H9 (cell line): ENCODE results near the gene STAB2. TPM values are rescaled to one million over a fixed set of nuclear protein-coding genes. Genes with fewer than 3 reads are reported as not detected.

Experiments used
- DNase-seq: peaks from one replicate; pipeline ENCODE4 v3.0.0-alpha.2; 2017
- H2AFZ ChIP-seq: one replicate; pipeline ENCODE4 v1.6.1; 2013; ENCODE audit warnings: mild to moderate bottlenecking, low read length, control low read depth, moderate library complexity
- H2AK5ac ChIP-seq: 2 replicates; pipeline ENCODE4 v1.6.1; 2013; ENCODE audit warnings: low read length, control low read depth, mixed read lengths; ENCODE audit not compliant: insufficient read length
- H2BK120ac ChIP-seq: one replicate; pipeline ENCODE4 v1.6.1; 2013; ENCODE audit warnings: low read depth, mild to moderate bottlenecking, low read length, control low read depth, inconsistent platforms; ENCODE audit not compliant: poor library complexity, severe bottlenecking
- H2BK12ac ChIP-seq: 2 replicates; pipeline ENCODE4 v1.6.1; 2013; ENCODE audit warnings: low read length, control low read depth, mixed read lengths, low read depth; ENCODE audit not compliant: insufficient read length
- H2BK15ac ChIP-seq: 2 replicates; pipeline ENCODE4 v1.6.1; 2013; ENCODE audit warnings: low read depth, low read length, control low read depth
- H2BK20ac ChIP-seq: one replicate; pipeline ENCODE4 v1.6.1; 2013; ENCODE audit warnings: low read depth, mild to moderate bottlenecking, low read length, control low read depth, inconsistent platforms; ENCODE audit not compliant: poor library complexity, severe bottlenecking
- H2BK5ac ChIP-seq: 2 replicates; pipeline ENCODE4 v1.6.1; 2013; ENCODE audit warnings: low read length, control low read depth, mixed read lengths; ENCODE audit not compliant: insufficient read length
- H3K14ac ChIP-seq: 2 replicates; pipeline ENCODE4 v1.6.1; 2013; ENCODE audit warnings: low read length, control low read depth; ENCODE audit not compliant: insufficient read depth
- H3K18ac ChIP-seq: 2 replicates; pipeline ENCODE4 v1.6.1; 2013; ENCODE audit warnings: low read depth, mild to moderate bottlenecking, mixed read lengths, low read length, control low read depth; ENCODE audit not compliant: insufficient read length
- H3K23ac ChIP-seq: 2 replicates; pipeline ENCODE4 v1.6.1; 2013; ENCODE audit warnings: low read length, control low read depth, mixed read lengths, low read depth; ENCODE audit not compliant: insufficient read length
- H3K23me2 ChIP-seq: 2 replicates; pipeline ENCODE4 v1.6.1; 2013; ENCODE audit warnings: low read depth, mild to moderate bottlenecking, mixed read lengths, low read length, control low read depth; ENCODE audit not compliant: insufficient read length, poor library complexity, severe bottlenecking
- H3K27ac ChIP-seq: 2 replicates; pipeline ENCODE4 v1.5.1; 2013; ENCODE audit warnings: low read length, control low read depth, mixed read lengths, low read depth; ENCODE audit not compliant: insufficient read length
- H3K27me3 ChIP-seq: 2 replicates; pipeline ENCODE4 v1.6.1; 2013; ENCODE audit warnings: low read length, control low read depth, inconsistent platforms; ENCODE audit not compliant: insufficient read depth
- H3K4ac ChIP-seq: 2 replicates; pipeline ENCODE4 v1.6.1; 2013; ENCODE audit warnings: low read depth, mild to moderate bottlenecking, control low read depth, inconsistent platforms, low read length, moderate library complexity
- H3K4me1 ChIP-seq: 2 replicates; pipeline ENCODE4 v1.6.1; 2013; ENCODE audit warnings: low read length, control low read depth, inconsistent platforms; ENCODE audit not compliant: insufficient read depth
- H3K4me2 ChIP-seq: 2 replicates; pipeline ENCODE4 v1.6.1; 2013; ENCODE audit warnings: low read length, control low read depth, mixed read lengths; ENCODE audit not compliant: insufficient read length, insufficient read depth
- H3K56ac ChIP-seq: 2 replicates; pipeline ENCODE4 v1.6.1; 2013; ENCODE audit warnings: low read depth, mild to moderate bottlenecking, mixed read lengths, low read length, control low read depth; ENCODE audit not compliant: insufficient read length
- H3K79me1 ChIP-seq: 2 replicates; pipeline ENCODE4 v1.6.1; 2013; ENCODE audit warnings: low read depth, mild to moderate bottlenecking, moderate library complexity, low read length, control low read depth, inconsistent platforms; ENCODE audit not compliant: insufficient read depth, poor library complexity, severe bottlenecking
- H3K79me2 ChIP-seq: 2 replicates; pipeline ENCODE4 v1.6.1; 2013; ENCODE audit warnings: low read length, control low read depth, inconsistent platforms; ENCODE audit not compliant: insufficient read depth
- H3K9ac ChIP-seq: 2 replicates; pipeline ENCODE4 v1.6.1; 2013; ENCODE audit warnings: low read length, control low read depth, mixed read lengths; ENCODE audit not compliant: insufficient read length; ENCODE audit errors: extremely low read depth
- H3K9me3 ChIP-seq: one replicate; pipeline ENCODE4 v1.6.1; 2013; ENCODE audit warnings: low read depth, low read length, inconsistent platforms; ENCODE audit not compliant: control insufficient read depth
- H3T11ph ChIP-seq: one replicate; pipeline ENCODE4 v1.6.1; 2013; ENCODE audit warnings: mild to moderate bottlenecking, low read length, control low read depth, inconsistent platforms
- H4K20me1 ChIP-seq: one replicate; pipeline ENCODE4 v1.6.1; 2013; ENCODE audit not compliant: control insufficient read depth, insufficient read length, insufficient read depth
- H4K5ac ChIP-seq: 2 replicates; pipeline ENCODE4 v1.6.1; 2013; ENCODE audit warnings: low read depth, mild to moderate bottlenecking, mixed read lengths, low read length, control low read depth; ENCODE audit not compliant: insufficient read length
- H4K8ac ChIP-seq: replicated peaks from 2 replicates; pipeline ENCODE4 v1.6.1; 2013; ENCODE audit warnings: low read length, control low read depth, mixed read lengths, low read depth; ENCODE audit not compliant: insufficient read length
- H4K91ac ChIP-seq: 2 replicates; pipeline ENCODE4 v1.6.1; 2013; ENCODE audit warnings: low read depth, mild to moderate bottlenecking, moderate library complexity, mixed read lengths, low read length, control low read depth; ENCODE audit not compliant: insufficient read length
- H3K27ac Mint-ChIP-seq, 3 experiments: 2 replicates in 2 of 3; 3 replicates in 1 of 3; pipeline ENCODE4 v1.8.0; 2020 to 2021; ENCODE audit warnings: mixed read lengths in 3 of 3, mild to moderate bottlenecking in 1 of 3, moderate library complexity in 1 of 3
- H3K27me3 Mint-ChIP-seq: 2 replicates; pipeline ENCODE4 v1.8.0; 2021; ENCODE audit warnings: low read depth, mild to moderate bottlenecking, moderate library complexity, mixed read lengths
- H3K36me3 Mint-ChIP-seq, 3 experiments: 2 replicates in 2 of 3; 3 replicates in 1 of 3; pipeline ENCODE4 v1.8.0; 2020 to 2021; ENCODE audit warnings: low read depth in 3 of 3, mixed read lengths in 3 of 3; ENCODE audit not compliant: insufficient read depth in 1 of 3
- H3K4me1 Mint-ChIP-seq, 2 experiments: 2 replicates each; pipeline ENCODE4 v1.8.0; 2020; ENCODE audit warnings: mixed read lengths in 2 of 2
- H3K4me3 Mint-ChIP-seq, 2 experiments: 2 replicates in 1 of 2; 3 replicates in 1 of 2; pipeline ENCODE4 v1.8.0; 2020 to 2021; ENCODE audit warnings: mild to moderate bottlenecking in 2 of 2, mixed read lengths in 2 of 2, moderate library complexity in 1 of 2
- H3K9me3 Mint-ChIP-seq, 2 experiments: 2 replicates in 1 of 2; 3 replicates in 1 of 2; pipeline ENCODE4 v1.8.0; 2020; ENCODE audit warnings: mild to moderate bottlenecking in 2 of 2, mixed read lengths in 2 of 2, moderate library complexity in 1 of 2
- WGBS: extraction: QIAGEN DNeasy Blood & Tissue Kit; methylation state at CpG from one replicate; pipeline ENCODE4 v1.1.7; 2013; ENCODE audit warnings: missing lambda C conversion rate, low lambda C conversion rate, mixed read lengths; ENCODE audit not compliant: insufficient read length; ENCODE audit errors: extremely low coverage; 5-methylcytosine and 5-hydroxymethylcytosine counted together
- total RNA-seq: library from RNA; stranded (reverse); gene quantifications from 2 replicates; pipeline ENCODE4 v1.2.1, GENCODE V29; 2021
- TF ChIP-seq, protein P1 (sequence below): fragments of 200-600 bp; sonication (generic); conservative IDR thresholded peaks from 3 replicates; pipeline ENCODE4 v1.8.0; 2021; ENCODE audit warnings: antibody characterized with exemption, mild to moderate bottlenecking

Gene STAB2
- total RNA-seq, 1 experiment from 2014 or later: 0.02 TPM

DNA sequence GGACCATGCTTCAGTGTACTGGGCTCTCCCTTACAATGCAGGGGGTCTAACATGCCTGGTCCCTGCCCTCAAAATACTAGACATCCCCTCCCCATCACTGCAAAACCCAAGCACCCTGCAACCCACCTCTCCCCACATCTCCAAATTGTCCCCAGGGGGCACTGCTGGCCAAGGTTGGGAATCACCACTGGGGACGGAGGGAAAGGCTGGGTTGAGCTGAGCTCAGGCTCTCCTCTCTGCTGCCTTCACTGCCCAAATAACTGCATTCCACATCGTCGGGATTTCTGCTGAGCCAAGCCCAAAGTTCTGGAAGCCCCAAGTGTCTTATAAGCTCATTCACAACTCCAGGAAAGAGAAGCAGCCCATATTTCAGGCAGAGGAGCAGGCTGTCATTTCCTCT, 184.4 kb downstream of the STAB2 start:
- H3K18ac ChIP-seq: no peak overlapping the region
- no peak overlapping the region for H4K91ac ChIP-seq
- no peaks in the 10 kb centered on the region for H3K27me3 ChIP-seq
- H4K8ac ChIP-seq: no peak overlapping the region
- Mint-ChIP-seq H3K27me3 (no peaks in the 10 kb centered on the region), H3K4me1 (peaks cover 18% of the 10 kb centered on the region in 2 experiments), H3K36me3 (peaks cover 13 to 24% (median 15%) of the 10 kb centered on the region in 3 experiments; a peak in 6 of 7 replicates), H3K9me3 (no peaks in the 10 kb centered on the region), H3K27ac (peak overlapping the region in 1 of 3 experiments; percentile 30; a peak in 1 of 7 replicates), H3K4me3 (no peak overlapping the region)
- no peak overlapping the region for H3K4me2 ChIP-seq
- H4K20me1 ChIP-seq: no peaks in the 10 kb centered on the region
- H3K4ac ChIP-seq: no peak overlapping the region
- no peak overlapping the region for H4K5ac ChIP-seq
- H2BK20ac ChIP-seq: no peak overlapping the region
- H3K9me3 ChIP-seq: no peaks in the 10 kb centered on the region
- DNase-seq: peak; percentile 81
- H3K14ac ChIP-seq: no peak overlapping the region
- no peak overlapping the region for H3K23ac ChIP-seq
- no peaks in the 10 kb centered on the region for H3K79me2 ChIP-seq
- no peak overlapping the region for H3K9ac ChIP-seq
- H3T11ph ChIP-seq: no peak overlapping the region
- H3K79me1 ChIP-seq: no peaks in the 10 kb centered on the region
- H2BK12ac ChIP-seq: no peak overlapping the region
- no peak overlapping the region for H3K56ac ChIP-seq
- no peak overlapping the region for H2AFZ ChIP-seq
- TF ChIP-seq, protein P1, sequence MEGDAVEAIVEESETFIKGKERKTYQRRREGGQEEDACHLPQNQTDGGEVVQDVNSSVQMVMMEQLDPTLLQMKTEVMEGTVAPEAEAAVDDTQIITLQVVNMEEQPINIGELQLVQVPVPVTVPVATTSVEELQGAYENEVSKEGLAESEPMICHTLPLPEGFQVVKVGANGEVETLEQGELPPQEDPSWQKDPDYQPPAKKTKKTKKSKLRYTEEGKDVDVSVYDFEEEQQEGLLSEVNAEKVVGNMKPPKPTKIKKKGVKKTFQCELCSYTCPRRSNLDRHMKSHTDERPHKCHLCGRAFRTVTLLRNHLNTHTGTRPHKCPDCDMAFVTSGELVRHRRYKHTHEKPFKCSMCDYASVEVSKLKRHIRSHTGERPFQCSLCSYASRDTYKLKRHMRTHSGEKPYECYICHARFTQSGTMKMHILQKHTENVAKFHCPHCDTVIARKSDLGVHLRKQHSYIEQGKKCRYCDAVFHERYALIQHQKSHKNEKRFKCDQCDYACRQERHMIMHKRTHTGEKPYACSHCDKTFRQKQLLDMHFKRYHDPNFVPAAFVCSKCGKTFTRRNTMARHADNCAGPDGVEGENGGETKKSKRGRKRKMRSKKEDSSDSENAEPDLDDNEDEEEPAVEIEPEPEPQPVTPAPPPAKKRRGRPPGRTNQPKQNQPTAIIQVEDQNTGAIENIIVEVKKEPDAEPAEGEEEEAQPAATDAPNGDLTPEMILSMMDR: peak; percentile 63
- H2BK5ac ChIP-seq: no peak overlapping the region
- no CpG with 5 or more reads among the region's 3 CpGs for WGBS
- peaks cover 2% of the 10 kb centered on the region; the same call in 1 of the 2 replicates for H3K4me1 ChIP-seq
- no peak overlapping the region for H2BK15ac ChIP-seq
- H3K23me2 ChIP-seq: no peaks in the 10 kb centered on the region
- H2BK120ac ChIP-seq: no peak overlapping the region
- no peak overlapping the region for H2AK5ac ChIP-seq
- H3K27ac ChIP-seq: no peak overlapping the region
